ENCODE data around the gene PLEKHA7.
"Not testable (repeated sequence)": the region's sequence is repeated elsewhere in the genome, so short reads cannot be mapped to it uniquely, and the experiment has no call there.

DNA sequence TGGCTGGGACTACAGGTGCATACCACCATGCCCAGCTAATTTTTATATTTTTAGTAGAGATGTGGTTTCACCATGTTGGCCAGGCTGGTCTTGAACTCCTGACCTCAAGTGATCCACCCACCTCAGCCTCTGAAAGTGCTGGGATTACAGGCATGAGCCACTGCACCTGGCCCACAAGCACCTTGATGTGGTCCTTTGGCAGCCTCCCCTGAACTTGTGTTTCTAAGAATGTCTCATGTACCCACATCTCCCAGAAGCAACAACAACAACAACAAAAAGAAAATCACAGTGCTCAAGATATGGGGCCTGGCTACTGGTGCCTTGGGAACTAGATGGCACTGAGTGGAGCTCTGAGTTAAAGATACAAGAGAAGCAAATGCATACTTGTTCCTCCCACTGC, 51.6 kb downstream of the PLEKHA7 start:
- TF ChIP-seq, protein P1, sequence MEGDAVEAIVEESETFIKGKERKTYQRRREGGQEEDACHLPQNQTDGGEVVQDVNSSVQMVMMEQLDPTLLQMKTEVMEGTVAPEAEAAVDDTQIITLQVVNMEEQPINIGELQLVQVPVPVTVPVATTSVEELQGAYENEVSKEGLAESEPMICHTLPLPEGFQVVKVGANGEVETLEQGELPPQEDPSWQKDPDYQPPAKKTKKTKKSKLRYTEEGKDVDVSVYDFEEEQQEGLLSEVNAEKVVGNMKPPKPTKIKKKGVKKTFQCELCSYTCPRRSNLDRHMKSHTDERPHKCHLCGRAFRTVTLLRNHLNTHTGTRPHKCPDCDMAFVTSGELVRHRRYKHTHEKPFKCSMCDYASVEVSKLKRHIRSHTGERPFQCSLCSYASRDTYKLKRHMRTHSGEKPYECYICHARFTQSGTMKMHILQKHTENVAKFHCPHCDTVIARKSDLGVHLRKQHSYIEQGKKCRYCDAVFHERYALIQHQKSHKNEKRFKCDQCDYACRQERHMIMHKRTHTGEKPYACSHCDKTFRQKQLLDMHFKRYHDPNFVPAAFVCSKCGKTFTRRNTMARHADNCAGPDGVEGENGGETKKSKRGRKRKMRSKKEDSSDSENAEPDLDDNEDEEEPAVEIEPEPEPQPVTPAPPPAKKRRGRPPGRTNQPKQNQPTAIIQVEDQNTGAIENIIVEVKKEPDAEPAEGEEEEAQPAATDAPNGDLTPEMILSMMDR (IDR thresholded peaks at IDR 0.05): not testable (repeated sequence)
- TF ChIP-seq ZFX (IDR thresholded peaks at IDR 0.05; ENCODE audit: borderline replicate concordance): not testable (repeated sequence)
